GM23338 (cell line): ENCODE data around the gene ZNF485.

ENCODE experiments used
- EZH2 ChIP-seq: fragments of 200-600 bp; sonication (generic); IDR thresholded peaks from one replicate; pipeline ENCODE4 v1.8.0; 2017; ENCODE audit warnings: antibody characterized with exemption, mild to moderate bottlenecking, low read depth; ENCODE audit not compliant: unreplicated experiment
- EZH2phosphoT487 ChIP-seq: fragments of 200-600 bp; sonication (generic); IDR thresholded peaks from one replicate; pipeline ENCODE4 v1.8.1; 2018; ENCODE audit warnings: antibody characterized with exemption; ENCODE audit not compliant: unreplicated experiment
- NANOG ChIP-seq: IDR thresholded peaks from 2 replicates; pipeline ENCODE4 v1.6.1; 2016; ENCODE audit warnings: antibody characterized with exemption, borderline replicate concordance
- POLR2AphosphoS5 ChIP-seq: IDR thresholded peaks from 2 replicates; pipeline ENCODE4 v1.6.1; 2016; ENCODE audit warnings: antibody characterized with exemption, low read depth
- STAT1 ChIP-seq: IDR thresholded peaks from one replicate; pipeline ENCODE4 v1.6.1; 2016; ENCODE audit warnings: antibody characterized with exemption; ENCODE audit not compliant: unreplicated experiment
- TF ChIP-seq, protein P1 (sequence below), 2 experiments: fragments of 200-600 bp in 1 of 2; sonication (generic) in 1 of 2; conservative IDR thresholded peaks; 2 replicates each; pipeline versions ENCODE4 v1.5.1 to v1.6.1; 2016 to 2017; ENCODE audit warnings: antibody characterized with exemption in 2 of 2, low read depth in 2 of 2, mild to moderate bottlenecking in 2 of 2, moderate library complexity in 1 of 2
- TF ChIP-seq, protein P2 (sequence below): IDR thresholded peaks from one replicate; pipeline ENCODE4 v1.6.1; 2018; ENCODE audit warnings: antibody characterized with exemption; ENCODE audit not compliant: unreplicated experiment
- TF ChIP-seq, protein P3 (sequence below): fragments of 250-450 bp; sonication (Bioruptor Pico); IDR thresholded peaks from 2 replicates; pipeline ENCODE4 v1.5.0; 2020; ENCODE audit warnings: mild to moderate bottlenecking, moderate library complexity

DNA sequence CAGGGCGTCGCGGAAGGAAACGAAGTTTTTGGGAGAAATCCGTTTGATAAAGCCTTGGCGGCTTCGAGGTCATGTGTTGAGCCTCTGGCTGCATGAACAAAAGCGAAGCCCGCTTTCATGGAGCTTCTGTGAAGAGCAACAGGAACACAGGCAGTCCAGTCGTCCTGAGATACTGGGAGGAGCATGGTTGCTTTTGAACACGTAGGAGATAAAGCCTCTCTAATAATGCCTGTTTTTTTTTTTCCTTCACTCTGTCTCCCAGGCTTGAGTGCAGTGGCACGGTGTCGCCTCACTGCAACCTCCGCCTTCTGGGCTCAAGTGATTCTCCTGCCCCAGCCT is 42.9 kb downstream of the ZNF485 start:
- TF ChIP-seq, protein P1, sequence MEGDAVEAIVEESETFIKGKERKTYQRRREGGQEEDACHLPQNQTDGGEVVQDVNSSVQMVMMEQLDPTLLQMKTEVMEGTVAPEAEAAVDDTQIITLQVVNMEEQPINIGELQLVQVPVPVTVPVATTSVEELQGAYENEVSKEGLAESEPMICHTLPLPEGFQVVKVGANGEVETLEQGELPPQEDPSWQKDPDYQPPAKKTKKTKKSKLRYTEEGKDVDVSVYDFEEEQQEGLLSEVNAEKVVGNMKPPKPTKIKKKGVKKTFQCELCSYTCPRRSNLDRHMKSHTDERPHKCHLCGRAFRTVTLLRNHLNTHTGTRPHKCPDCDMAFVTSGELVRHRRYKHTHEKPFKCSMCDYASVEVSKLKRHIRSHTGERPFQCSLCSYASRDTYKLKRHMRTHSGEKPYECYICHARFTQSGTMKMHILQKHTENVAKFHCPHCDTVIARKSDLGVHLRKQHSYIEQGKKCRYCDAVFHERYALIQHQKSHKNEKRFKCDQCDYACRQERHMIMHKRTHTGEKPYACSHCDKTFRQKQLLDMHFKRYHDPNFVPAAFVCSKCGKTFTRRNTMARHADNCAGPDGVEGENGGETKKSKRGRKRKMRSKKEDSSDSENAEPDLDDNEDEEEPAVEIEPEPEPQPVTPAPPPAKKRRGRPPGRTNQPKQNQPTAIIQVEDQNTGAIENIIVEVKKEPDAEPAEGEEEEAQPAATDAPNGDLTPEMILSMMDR (conservative IDR thresholded peaks at IDR 0.05; ENCODE audit: low read depth in 2 of 2): no peak
- TF ChIP-seq, protein P2, sequence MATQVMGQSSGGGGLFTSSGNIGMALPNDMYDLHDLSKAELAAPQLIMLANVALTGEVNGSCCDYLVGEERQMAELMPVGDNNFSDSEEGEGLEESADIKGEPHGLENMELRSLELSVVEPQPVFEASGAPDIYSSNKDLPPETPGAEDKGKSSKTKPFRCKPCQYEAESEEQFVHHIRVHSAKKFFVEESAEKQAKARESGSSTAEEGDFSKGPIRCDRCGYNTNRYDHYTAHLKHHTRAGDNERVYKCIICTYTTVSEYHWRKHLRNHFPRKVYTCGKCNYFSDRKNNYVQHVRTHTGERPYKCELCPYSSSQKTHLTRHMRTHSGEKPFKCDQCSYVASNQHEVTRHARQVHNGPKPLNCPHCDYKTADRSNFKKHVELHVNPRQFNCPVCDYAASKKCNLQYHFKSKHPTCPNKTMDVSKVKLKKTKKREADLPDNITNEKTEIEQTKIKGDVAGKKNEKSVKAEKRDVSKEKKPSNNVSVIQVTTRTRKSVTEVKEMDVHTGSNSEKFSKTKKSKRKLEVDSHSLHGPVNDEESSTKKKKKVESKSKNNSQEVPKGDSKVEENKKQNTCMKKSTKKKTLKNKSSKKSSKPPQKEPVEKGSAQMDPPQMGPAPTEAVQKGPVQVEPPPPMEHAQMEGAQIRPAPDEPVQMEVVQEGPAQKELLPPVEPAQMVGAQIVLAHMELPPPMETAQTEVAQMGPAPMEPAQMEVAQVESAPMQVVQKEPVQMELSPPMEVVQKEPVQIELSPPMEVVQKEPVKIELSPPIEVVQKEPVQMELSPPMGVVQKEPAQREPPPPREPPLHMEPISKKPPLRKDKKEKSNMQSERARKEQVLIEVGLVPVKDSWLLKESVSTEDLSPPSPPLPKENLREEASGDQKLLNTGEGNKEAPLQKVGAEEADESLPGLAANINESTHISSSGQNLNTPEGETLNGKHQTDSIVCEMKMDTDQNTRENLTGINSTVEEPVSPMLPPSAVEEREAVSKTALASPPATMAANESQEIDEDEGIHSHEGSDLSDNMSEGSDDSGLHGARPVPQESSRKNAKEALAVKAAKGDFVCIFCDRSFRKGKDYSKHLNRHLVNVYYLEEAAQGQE: no peak
- TF ChIP-seq EZH2: no peak
- TF ChIP-seq POLR2AphosphoS5: no peak
- no peak for TF ChIP-seq EZH2phosphoT487
- TF ChIP-seq NANOG: no peak
- TF ChIP-seq, protein P3, sequence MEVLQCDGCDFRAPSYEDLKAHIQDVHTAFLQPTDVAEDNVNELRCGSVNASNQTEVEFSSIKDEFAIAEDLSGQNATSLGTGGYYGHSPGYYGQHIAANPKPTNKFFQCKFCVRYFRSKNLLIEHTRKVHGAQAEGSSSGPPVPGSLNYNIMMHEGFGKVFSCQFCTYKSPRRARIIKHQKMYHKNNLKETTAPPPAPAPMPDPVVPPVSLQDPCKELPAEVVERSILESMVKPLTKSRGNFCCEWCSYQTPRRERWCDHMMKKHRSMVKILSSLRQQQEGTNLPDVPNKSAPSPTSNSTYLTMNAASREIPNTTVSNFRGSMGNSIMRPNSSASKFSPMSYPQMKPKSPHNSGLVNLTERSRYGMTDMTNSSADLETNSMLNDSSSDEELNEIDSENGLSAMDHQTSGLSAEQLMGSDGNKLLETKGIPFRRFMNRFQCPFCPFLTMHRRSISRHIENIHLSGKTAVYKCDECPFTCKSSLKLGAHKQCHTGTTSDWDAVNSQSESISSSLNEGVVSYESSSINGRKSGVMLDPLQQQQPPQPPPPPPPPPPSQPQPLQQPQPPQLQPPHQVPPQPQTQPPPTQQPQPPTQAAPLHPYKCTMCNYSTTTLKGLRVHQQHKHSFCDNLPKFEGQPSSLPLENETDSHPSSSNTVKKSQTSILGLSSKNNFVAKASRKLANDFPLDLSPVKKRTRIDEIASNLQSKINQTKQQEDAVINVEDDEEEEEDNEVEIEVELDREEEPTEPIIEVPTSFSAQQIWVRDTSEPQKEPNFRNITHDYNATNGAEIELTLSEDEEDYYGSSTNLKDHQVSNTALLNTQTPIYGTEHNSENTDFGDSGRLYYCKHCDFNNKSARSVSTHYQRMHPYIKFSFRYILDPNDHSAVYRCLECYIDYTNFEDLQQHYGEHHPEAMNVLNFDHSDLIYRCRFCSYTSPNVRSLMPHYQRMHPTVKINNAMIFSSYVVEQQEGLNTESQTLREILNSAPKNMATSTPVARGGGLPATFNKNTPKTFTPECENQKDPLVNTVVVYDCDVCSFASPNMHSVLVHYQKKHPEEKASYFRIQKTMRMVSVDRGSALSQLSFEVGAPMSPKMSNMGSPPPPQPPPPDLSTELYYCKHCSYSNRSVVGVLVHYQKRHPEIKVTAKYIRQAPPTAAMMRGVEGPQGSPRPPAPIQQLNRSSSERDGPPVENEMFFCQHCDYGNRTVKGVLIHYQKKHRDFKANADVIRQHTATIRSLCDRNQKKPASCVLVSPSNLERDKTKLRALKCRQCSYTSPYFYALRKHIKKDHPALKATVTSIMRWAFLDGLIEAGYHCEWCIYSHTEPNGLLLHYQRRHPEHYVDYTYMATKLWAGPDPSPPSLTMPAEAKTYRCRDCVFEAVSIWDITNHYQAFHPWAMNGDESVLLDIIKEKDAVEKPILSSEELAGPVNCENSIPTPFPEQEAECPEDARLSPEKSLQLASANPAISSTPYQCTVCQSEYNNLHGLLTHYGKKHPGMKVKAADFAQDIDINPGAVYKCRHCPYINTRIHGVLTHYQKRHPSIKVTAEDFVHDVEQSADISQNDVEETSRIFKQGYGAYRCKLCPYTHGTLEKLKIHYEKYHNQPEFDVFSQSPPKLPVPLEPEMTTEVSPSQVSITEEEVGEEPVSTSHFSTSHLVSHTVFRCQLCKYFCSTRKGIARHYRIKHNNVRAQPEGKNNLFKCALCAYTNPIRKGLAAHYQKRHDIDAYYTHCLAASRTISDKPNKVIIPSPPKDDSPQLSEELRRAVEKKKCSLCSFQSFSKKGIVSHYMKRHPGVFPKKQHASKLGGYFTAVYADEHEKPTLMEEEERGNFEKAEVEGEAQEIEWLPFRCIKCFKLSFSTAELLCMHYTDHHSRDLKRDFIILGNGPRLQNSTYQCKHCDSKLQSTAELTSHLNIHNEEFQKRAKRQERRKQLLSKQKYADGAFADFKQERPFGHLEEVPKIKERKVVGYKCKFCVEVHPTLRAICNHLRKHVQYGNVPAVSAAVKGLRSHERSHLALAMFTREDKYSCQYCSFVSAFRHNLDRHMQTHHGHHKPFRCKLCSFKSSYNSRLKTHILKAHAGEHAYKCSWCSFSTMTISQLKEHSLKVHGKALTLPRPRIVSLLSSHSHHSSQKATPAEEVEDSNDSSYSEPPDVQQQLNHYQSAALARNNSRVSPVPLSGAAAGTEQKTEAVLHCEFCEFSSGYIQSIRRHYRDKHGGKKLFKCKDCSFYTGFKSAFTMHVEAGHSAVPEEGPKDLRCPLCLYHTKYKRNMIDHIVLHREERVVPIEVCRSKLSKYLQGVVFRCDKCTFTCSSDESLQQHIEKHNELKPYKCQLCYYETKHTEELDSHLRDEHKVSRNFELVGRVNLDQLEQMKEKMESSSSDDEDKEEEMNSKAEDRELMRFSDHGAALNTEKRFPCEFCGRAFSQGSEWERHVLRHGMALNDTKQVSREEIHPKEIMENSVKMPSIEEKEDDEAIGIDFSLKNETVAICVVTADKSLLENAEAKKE (CRISPR knock-in tag): no peak
- TF ChIP-seq STAT1: no peak
